ENCODE results near the gene PTBP3. TPM values are rescaled to one million over a fixed set of nuclear protein-coding genes. Genes with fewer than 3 reads are reported as not detected.

The PTBP3 gene
- total RNA-seq, 1 donor from 2014 or later = 41.6 TPM

DNA sequence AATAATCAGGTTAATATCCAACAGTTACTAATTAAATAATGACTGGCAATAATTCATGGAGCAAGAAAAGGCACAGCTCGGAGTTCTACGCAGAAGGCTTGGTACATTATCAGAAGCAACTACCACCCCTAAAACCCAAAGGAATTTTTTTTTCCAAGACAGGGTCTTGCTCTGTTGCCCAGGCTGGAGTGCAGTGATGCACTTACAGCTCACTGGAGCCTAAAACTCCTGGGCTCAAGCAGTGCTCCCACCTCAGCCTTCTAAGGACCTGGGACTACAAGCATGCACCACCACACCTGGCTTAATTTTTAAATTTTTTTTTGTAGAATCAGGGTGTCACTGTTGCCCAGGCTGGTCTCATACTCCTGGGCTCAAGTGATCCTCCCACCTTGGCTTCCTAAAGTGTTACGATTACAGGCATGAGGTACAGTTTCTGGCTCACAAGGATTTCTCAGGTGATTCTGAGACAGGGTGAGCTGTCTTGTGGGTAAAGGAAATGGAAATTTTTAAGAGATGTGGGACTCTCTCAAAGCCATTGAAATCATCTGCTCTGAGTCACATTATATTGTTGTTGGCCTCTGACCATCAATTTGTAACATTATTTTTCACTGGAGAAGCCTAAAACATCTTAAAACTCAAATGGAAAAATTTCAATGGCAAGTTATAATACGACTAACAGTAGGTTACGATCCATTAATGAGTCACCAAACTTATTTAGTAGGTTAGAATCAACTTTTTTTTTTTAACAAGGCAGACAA lies 26.8 kb upstream of the PTBP3 start:
- peak in 1 of 2 donors; percentile 67 for DNase-seq (ENCODE audit: low read depth in 2 of 2)

DNA sequence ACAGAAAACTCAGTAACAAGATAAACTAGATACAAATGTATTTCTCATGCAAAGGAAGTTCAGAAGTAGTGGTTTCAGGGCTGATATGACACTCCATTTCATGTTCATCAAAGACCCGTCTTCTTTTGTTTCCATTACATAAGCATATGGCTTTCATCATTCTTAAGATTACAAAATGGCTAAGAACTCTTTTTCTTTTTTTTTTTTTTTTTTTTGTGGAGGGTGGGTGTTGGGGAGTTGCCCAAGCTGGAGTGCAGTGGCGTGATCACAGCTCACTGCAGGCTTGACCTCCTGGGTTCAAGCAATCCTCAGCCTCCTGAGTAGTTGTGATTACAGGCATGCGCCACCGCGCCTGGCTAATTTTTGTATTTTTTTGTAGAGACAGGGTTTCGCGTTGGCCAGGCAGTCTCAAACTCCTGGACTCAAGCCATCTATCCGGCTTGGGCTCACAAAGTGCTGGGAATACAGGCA lies 22.0 kb upstream of the PTBP3 start:
- no peak for DNase-seq (ENCODE audit: low read depth in 2 of 2)

GRCh38 chr9:112354081-112354743 lies 20.8 kb upstream of the PTBP3 start:
- no peak for DNase-seq (ENCODE audit: low read depth in 2 of 2)

DNA sequence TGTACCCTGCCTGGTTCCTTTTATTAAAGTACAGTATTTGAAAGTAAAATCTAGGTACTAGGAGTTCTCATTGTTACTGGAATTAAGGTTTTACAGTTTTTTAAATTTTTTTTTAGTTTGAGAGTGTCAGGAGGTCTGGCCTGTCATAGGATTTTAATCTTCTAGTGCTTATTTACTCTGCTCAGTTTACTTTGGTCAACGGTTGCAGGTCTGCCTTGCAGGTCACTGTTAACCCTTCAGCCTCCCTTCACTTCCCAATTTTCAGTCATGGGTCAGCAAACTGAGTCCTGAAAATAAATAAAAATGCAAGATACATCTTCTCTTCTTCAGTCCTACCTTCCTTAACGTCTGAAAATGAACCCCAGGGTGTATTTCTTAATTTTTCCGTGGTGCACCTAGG lies 18.8 kb upstream of the PTBP3 start:
- no peak for DNase-seq (ENCODE audit: low read depth in 2 of 2)

DNA sequence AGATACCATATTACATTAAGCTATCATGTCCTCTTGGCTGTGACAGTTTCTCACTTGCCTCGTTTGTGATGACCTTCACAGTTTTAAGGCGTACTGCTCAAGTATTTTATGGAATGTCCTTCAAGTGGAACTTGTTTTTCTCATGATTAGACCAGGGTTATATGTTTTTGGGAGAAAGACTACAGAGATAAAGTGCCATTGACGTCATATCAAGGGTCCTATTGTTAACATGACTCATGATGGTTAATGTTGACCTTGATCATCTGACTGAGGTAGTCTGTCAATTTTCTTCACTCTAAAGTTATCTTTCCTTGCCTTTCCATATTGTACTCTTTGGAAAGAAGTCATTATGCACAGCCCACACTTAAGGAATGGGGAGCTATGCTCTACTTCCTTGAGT lies 17.8 kb upstream of the PTBP3 start:
- DNase-seq (ENCODE audit: low read depth in 2 of 2) = no peak

GRCh38 chr9:112349008-112349333 lies 15.6 kb upstream of the PTBP3 start:
- no peak for DNase-seq (ENCODE audit: low read depth in 2 of 2)

- peak; percentile 53 to 77 for DNase-seq (ENCODE audit: low read depth in 2 of 2)
These were observed 15.0 kb upstream of the PTBP3 start for GRCh38 chr9:112348257-112349007.

DNA sequence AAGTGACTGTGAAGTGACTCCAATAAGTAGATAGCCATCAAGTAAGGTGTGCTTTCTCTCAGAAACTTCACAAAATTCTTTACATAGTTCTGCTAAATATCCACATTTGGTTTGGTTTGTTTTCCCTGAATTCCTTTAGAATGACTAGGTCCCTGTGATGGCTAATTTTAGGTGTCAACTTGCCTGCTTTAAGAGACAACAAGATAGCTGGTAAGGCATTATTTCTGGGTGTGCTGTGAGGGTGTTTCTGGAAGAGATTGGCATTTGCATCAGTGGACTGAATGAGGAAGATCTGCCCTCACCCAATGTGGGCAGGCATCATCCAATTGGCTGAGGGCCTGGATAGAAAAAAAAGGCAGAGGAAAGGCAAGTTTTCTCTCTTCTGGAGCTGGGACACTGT lies 8.3 kb upstream of the PTBP3 start:
- peak in 1 of 2 donors; percentile 25 for DNase-seq (ENCODE audit: low read depth in 2 of 2)

DNA sequence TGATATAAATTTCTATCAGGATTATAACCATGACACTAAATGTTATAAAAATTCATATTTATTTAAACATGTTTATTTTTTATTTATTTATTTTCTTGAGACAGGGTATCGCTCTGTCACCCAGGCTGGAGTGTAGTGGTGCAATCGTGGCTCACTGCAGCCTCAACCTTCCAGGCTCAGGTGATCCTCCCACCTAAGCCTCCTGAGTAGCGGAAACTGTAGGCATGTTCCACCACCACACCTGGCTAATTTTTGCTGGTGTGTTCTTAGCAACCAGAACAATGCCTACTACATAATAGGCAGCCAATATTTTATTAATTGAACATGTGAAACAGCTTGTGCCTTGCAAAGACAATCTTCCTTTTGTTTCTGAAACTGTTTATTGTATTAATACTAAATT lies 6.5 kb upstream of the PTBP3 start:
- DNase-seq (ENCODE audit: low read depth in 2 of 2) = no peak

GRCh38 chr9:112338561-112338960 lies 5.1 kb upstream of the PTBP3 start:
- DNase-seq (ENCODE audit: low read depth in 2 of 2) = no peak

DNA sequence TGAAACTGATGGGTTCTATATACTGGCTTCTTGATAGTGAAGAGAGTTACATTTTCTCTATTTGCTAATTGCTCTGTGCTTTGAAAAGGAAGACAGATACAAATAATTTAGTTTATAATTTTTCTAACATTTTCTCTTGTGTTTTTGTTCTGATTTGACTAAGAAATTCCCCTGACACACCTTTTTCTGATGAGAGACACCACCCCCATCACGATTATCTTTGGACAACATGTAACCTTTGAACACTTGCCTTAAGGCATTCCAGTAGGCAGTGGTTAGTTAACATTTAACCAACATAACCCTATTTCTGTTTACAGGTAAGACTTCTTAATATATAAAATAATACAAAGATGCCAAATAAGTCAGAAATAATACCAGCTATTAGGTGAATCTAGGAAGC lies 4.1 kb upstream of the PTBP3 start:
- no peak for DNase-seq (ENCODE audit: low read depth in 2 of 2)

DNA sequence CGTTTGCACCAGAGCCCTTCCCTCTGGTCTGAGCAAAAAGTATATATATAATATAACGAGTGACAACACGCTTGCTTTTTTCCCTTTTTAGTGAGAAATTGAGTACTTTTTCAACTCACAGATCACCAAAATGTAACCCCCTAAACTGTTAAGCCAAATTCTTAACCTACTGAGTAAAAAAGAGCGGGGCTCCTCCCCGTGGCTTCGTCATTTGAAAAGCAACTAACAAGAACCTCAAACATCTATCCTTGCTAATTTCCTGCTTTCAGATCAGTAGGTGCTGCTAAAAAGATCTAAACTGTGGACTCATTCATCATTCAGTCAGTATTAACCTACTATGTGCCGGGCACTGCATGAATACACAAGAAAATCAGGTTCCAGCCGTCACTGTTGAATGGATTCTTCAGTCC lies 1.0 kb upstream of the PTBP3 start:
- peak in 1 of 2 donors; percentile 40 for DNase-seq (ENCODE audit: low read depth in 2 of 2)

- peak; percentile 90 to 97 for DNase-seq (ENCODE audit: low read depth in 2 of 2)
These were observed 416 bp upstream of the PTBP3 start for GRCh38 chr9:112333639-112334431.

- DNase-seq (ENCODE audit: low read depth in 2 of 2) = no peak
These were observed 794 bp downstream of the PTBP3 start for GRCh38 chr9:112332674-112332976.

DNA sequence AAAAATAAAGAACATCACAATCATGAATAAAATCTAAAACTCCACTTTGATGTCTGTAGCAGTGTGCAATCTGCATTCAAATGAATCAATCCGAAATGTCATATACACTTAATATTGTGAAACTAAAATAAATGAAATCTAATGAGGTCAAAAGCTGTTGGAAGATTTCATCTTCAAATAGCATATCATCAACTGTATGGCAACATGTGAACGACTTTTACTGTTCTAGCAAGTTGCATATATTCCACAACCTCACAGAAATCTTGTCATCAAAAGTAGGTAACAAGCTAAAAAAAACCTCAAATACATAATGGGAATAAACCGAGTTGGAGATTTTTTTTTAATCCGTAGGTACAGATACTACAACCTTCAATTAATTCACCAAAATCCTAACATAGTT lies 1.2 kb downstream of the PTBP3 start:
- DNase-seq (ENCODE audit: low read depth in 2 of 2) = no peak

DNA sequence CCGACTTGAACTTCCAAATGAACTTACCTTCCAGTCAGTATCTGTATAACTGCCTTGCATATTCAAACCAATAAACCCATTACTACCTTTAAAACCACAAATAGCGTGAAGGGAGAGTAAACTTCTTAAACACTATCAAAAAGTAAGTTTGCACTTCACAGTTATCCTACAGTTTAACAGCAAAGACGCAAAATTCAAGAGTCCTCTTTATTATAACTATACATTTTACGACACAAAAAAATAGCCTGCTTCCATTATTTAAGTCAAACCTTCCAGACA lies 1.8 kb downstream of the PTBP3 start:
- no peak for DNase-seq (ENCODE audit: low read depth in 2 of 2)

GRCh38 chr9:112328545-112328944 lies 4.9 kb downstream of the PTBP3 start:
- no peak for DNase-seq (ENCODE audit: low read depth in 2 of 2)

- DNase-seq (ENCODE audit: low read depth in 2 of 2) = peak in 1 of 2 donors; percentile 44
These were observed 5.5 kb downstream of the PTBP3 start for GRCh38 chr9:112327718-112328450.

GRCh38 chr9:112326194-112326593 lies 7.2 kb downstream of the PTBP3 start:
- no peak for DNase-seq (ENCODE audit: low read depth in 2 of 2)

GRCh38 chr9:112325600-112325999 lies 7.8 kb downstream of the PTBP3 start:
- DNase-seq (ENCODE audit: low read depth in 2 of 2) = no peak

DNA sequence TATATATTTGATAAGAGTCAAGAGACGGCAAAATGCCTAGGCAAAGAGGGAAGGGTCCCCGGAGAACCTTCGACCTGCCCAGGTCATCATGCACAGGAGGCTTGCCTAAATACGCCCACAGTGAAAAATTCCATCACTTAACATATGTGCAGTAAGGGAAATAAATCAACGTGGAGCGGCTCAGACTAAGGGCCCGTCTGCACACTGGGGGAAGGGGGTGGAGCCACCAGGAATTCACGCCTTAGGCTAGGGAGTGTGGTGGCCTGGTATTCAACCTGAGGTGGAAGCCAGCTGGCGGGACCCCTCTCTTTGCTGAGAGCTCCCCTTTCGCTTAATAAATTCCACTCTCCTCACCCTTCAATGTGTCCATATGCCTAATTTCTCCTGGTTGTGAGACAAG lies 8.3 kb downstream of the PTBP3 start:
- DNase-seq (ENCODE audit: low read depth in 2 of 2) = no peak

Data from dermis microvascular lymphatic vessel endothelial cell (primary cell).